H9 (cell line): Measurements from ENCODE around the gene DMKN. TPM values are rescaled to one million over a fixed set of nuclear protein-coding genes. Genes with fewer than 3 reads are reported as not detected.
A peak's percentile ranks its signal among the peaks of the same experiment; 100 is the strongest.

ENCODE experiments used
- DNase-seq: peaks from one replicate; pipeline ENCODE4 v3.0.0-alpha.2; 2017
- H2AFZ ChIP-seq: one replicate; pipeline ENCODE4 v1.6.1; 2013; ENCODE audit warnings: mild to moderate bottlenecking, low read length, control low read depth, moderate library complexity
- H2AK5ac ChIP-seq: 2 replicates; pipeline ENCODE4 v1.6.1; 2013; ENCODE audit warnings: low read length, control low read depth, mixed read lengths; ENCODE audit not compliant: insufficient read length
- H2BK120ac ChIP-seq: one replicate; pipeline ENCODE4 v1.6.1; 2013; ENCODE audit warnings: low read depth, mild to moderate bottlenecking, low read length, control low read depth, inconsistent platforms; ENCODE audit not compliant: poor library complexity, severe bottlenecking
- H2BK12ac ChIP-seq: 2 replicates; pipeline ENCODE4 v1.6.1; 2013; ENCODE audit warnings: low read length, control low read depth, mixed read lengths, low read depth; ENCODE audit not compliant: insufficient read length
- H2BK15ac ChIP-seq: 2 replicates; pipeline ENCODE4 v1.6.1; 2013; ENCODE audit warnings: low read depth, low read length, control low read depth
- H2BK20ac ChIP-seq: one replicate; pipeline ENCODE4 v1.6.1; 2013; ENCODE audit warnings: low read depth, mild to moderate bottlenecking, low read length, control low read depth, inconsistent platforms; ENCODE audit not compliant: poor library complexity, severe bottlenecking
- H2BK5ac ChIP-seq: 2 replicates; pipeline ENCODE4 v1.6.1; 2013; ENCODE audit warnings: low read length, control low read depth, mixed read lengths; ENCODE audit not compliant: insufficient read length
- H3K14ac ChIP-seq: 2 replicates; pipeline ENCODE4 v1.6.1; 2013; ENCODE audit warnings: low read length, control low read depth; ENCODE audit not compliant: insufficient read depth
- H3K18ac ChIP-seq: 2 replicates; pipeline ENCODE4 v1.6.1; 2013; ENCODE audit warnings: low read depth, mild to moderate bottlenecking, mixed read lengths, low read length, control low read depth; ENCODE audit not compliant: insufficient read length
- H3K23ac ChIP-seq: 2 replicates; pipeline ENCODE4 v1.6.1; 2013; ENCODE audit warnings: low read length, control low read depth, mixed read lengths, low read depth; ENCODE audit not compliant: insufficient read length
- H3K23me2 ChIP-seq: 2 replicates; pipeline ENCODE4 v1.6.1; 2013; ENCODE audit warnings: low read depth, mild to moderate bottlenecking, mixed read lengths, low read length, control low read depth; ENCODE audit not compliant: insufficient read length, poor library complexity, severe bottlenecking
- H3K27ac ChIP-seq: 2 replicates; pipeline ENCODE4 v1.5.1; 2013; ENCODE audit warnings: low read length, control low read depth, mixed read lengths, low read depth; ENCODE audit not compliant: insufficient read length
- H3K27me3 ChIP-seq: 2 replicates; pipeline ENCODE4 v1.6.1; 2013; ENCODE audit warnings: low read length, control low read depth, inconsistent platforms; ENCODE audit not compliant: insufficient read depth
- H3K4ac ChIP-seq: 2 replicates; pipeline ENCODE4 v1.6.1; 2013; ENCODE audit warnings: low read depth, mild to moderate bottlenecking, control low read depth, inconsistent platforms, low read length, moderate library complexity
- H3K4me1 ChIP-seq: 2 replicates; pipeline ENCODE4 v1.6.1; 2013; ENCODE audit warnings: low read length, control low read depth, inconsistent platforms; ENCODE audit not compliant: insufficient read depth
- H3K4me2 ChIP-seq: 2 replicates; pipeline ENCODE4 v1.6.1; 2013; ENCODE audit warnings: low read length, control low read depth, mixed read lengths; ENCODE audit not compliant: insufficient read length, insufficient read depth
- H3K56ac ChIP-seq: 2 replicates; pipeline ENCODE4 v1.6.1; 2013; ENCODE audit warnings: low read depth, mild to moderate bottlenecking, mixed read lengths, low read length, control low read depth; ENCODE audit not compliant: insufficient read length
- H3K79me1 ChIP-seq: 2 replicates; pipeline ENCODE4 v1.6.1; 2013; ENCODE audit warnings: low read depth, mild to moderate bottlenecking, moderate library complexity, low read length, control low read depth, inconsistent platforms; ENCODE audit not compliant: insufficient read depth, poor library complexity, severe bottlenecking
- H3K79me2 ChIP-seq: 2 replicates; pipeline ENCODE4 v1.6.1; 2013; ENCODE audit warnings: low read length, control low read depth, inconsistent platforms; ENCODE audit not compliant: insufficient read depth
- H3K9ac ChIP-seq: 2 replicates; pipeline ENCODE4 v1.6.1; 2013; ENCODE audit warnings: low read length, control low read depth, mixed read lengths; ENCODE audit not compliant: insufficient read length; ENCODE audit errors: extremely low read depth
- H3K9me3 ChIP-seq: one replicate; pipeline ENCODE4 v1.6.1; 2013; ENCODE audit warnings: low read depth, low read length, inconsistent platforms; ENCODE audit not compliant: control insufficient read depth
- H3T11ph ChIP-seq: one replicate; pipeline ENCODE4 v1.6.1; 2013; ENCODE audit warnings: mild to moderate bottlenecking, low read length, control low read depth, inconsistent platforms
- H4K20me1 ChIP-seq: one replicate; pipeline ENCODE4 v1.6.1; 2013; ENCODE audit not compliant: control insufficient read depth, insufficient read length, insufficient read depth
- H4K5ac ChIP-seq: 2 replicates; pipeline ENCODE4 v1.6.1; 2013; ENCODE audit warnings: low read depth, mild to moderate bottlenecking, mixed read lengths, low read length, control low read depth; ENCODE audit not compliant: insufficient read length
- H4K8ac ChIP-seq: replicated peaks from 2 replicates; pipeline ENCODE4 v1.6.1; 2013; ENCODE audit warnings: low read length, control low read depth, mixed read lengths, low read depth; ENCODE audit not compliant: insufficient read length
- H4K91ac ChIP-seq: 2 replicates; pipeline ENCODE4 v1.6.1; 2013; ENCODE audit warnings: low read depth, mild to moderate bottlenecking, moderate library complexity, mixed read lengths, low read length, control low read depth; ENCODE audit not compliant: insufficient read length
- H3K27ac Mint-ChIP-seq, 3 experiments: 2 replicates in 2 of 3; 3 replicates in 1 of 3; pipeline ENCODE4 v1.8.0; 2020 to 2021; ENCODE audit warnings: mixed read lengths in 3 of 3, mild to moderate bottlenecking in 1 of 3, moderate library complexity in 1 of 3
- H3K27me3 Mint-ChIP-seq: 2 replicates; pipeline ENCODE4 v1.8.0; 2021; ENCODE audit warnings: low read depth, mild to moderate bottlenecking, moderate library complexity, mixed read lengths
- H3K36me3 Mint-ChIP-seq, 3 experiments: 2 replicates in 2 of 3; 3 replicates in 1 of 3; pipeline ENCODE4 v1.8.0; 2020 to 2021; ENCODE audit warnings: low read depth in 3 of 3, mixed read lengths in 3 of 3; ENCODE audit not compliant: insufficient read depth in 1 of 3
- H3K4me1 Mint-ChIP-seq, 2 experiments: 2 replicates each; pipeline ENCODE4 v1.8.0; 2020; ENCODE audit warnings: mixed read lengths in 2 of 2
- H3K4me3 Mint-ChIP-seq, 2 experiments: 2 replicates in 1 of 2; 3 replicates in 1 of 2; pipeline ENCODE4 v1.8.0; 2020 to 2021; ENCODE audit warnings: mild to moderate bottlenecking in 2 of 2, mixed read lengths in 2 of 2, moderate library complexity in 1 of 2
- H3K9me3 Mint-ChIP-seq, 2 experiments: 2 replicates in 1 of 2; 3 replicates in 1 of 2; pipeline ENCODE4 v1.8.0; 2020; ENCODE audit warnings: mild to moderate bottlenecking in 2 of 2, mixed read lengths in 2 of 2, moderate library complexity in 1 of 2
- CTCF ChIP-seq: fragments of 200-600 bp; sonication (generic); conservative IDR thresholded peaks from 3 replicates; pipeline ENCODE4 v1.8.0; 2021; ENCODE audit warnings: antibody characterized with exemption, mild to moderate bottlenecking
- WGBS: extraction: QIAGEN DNeasy Blood & Tissue Kit; methylation state at CpG from one replicate; pipeline ENCODE4 v1.1.7; 2013; ENCODE audit warnings: missing lambda C conversion rate, low lambda C conversion rate, mixed read lengths; ENCODE audit not compliant: insufficient read length; ENCODE audit errors: extremely low coverage; 5-methylcytosine and 5-hydroxymethylcytosine counted together
- total RNA-seq: library from RNA; stranded (reverse); gene quantifications from 2 replicates; pipeline ENCODE4 v1.2.1, GENCODE V29; 2021

Gene DMKN
- total RNA-seq, 1 experiment from 2014 or later = 278 TPM

GRCh38 chr19:35533201-35533821 lies 19.9 kb upstream of the DMKN start, which contains the start of gene GAPDHS:
TSS of gene GAPDHS (plus strand) at chr19:35533456. CDS start at chr19:35533528, 72 bp downstream.
- H3K56ac ChIP-seq = no peak within 1 kb of the TSS
- no peak within 1 kb of the TSS for H2BK120ac ChIP-seq
- TF ChIP-seq CTCF = no peak
- no peak within 1 kb of the TSS for H3K23ac ChIP-seq
- H2BK5ac ChIP-seq = no peak within 1 kb of the TSS
- Mint-ChIP-seq H3K4me1 (peaks cover 28 to 34% of the 10 kb centered on the region in 2 experiments), H3K9me3 (no peaks in the 10 kb centered on the region), H3K36me3 (no peaks in the 10 kb centered on the region; a peak in 1 of 7 replicates), H3K4me3 (peak within 1 kb of the TSS in 1 of 2 experiments; percentile 43; a peak in 1 of 5 replicates), H3K27ac (peak within 1 kb of the TSS in 2 of 3 experiments; percentile 36 to 64; a peak in 2 of 7 replicates), H3K27me3 (peaks cover 50% of the 10 kb centered on the region)
- no peak for DNase-seq
- no peak within 1 kb of the TSS for H2AK5ac ChIP-seq
- no peak within 1 kb of the TSS for H2BK20ac ChIP-seq
- H4K8ac ChIP-seq = no peak within 1 kb of the TSS
- peak within 1 kb of the TSS; percentile 17 for H3K4me2 ChIP-seq
- H4K20me1 ChIP-seq = no peaks in the 10 kb centered on the region
- no peak within 1 kb of the TSS for H2BK15ac ChIP-seq
- H3K79me2 ChIP-seq = no peaks in the 10 kb centered on the region
- H3K27ac ChIP-seq = no peak within 1 kb of the TSS
- no peak within 1 kb of the TSS for H3K9ac ChIP-seq
- no peak within 1 kb of the TSS for H3K14ac ChIP-seq
- no peak within 1 kb of the TSS for H4K91ac ChIP-seq
- H2AFZ ChIP-seq = no peak within 1 kb of the TSS
- no CpG with 5 or more reads among the region's 39 CpGs for WGBS
- no peak within 1 kb of the TSS for H3K4ac ChIP-seq
- no peaks in the 10 kb centered on the region for H3K9me3 ChIP-seq
- no peaks in the 10 kb centered on the region for H3K79me1 ChIP-seq
- no peak within 1 kb of the TSS for H4K5ac ChIP-seq
- H3K18ac ChIP-seq = no peak within 1 kb of the TSS
- no peak within 1 kb of the TSS for H2BK12ac ChIP-seq
- H3K27me3 ChIP-seq = no peaks in the 10 kb centered on the region
- no peak within 1 kb of the TSS for H3T11ph ChIP-seq
- H3K4me1 ChIP-seq = no peaks in the 10 kb centered on the region
- no peaks in the 10 kb centered on the region for H3K23me2 ChIP-seq
